Skin of body (tissue), 2 donors: ENCODE results near the gene SNCA. TPM values are rescaled to one million over a fixed set of nuclear protein-coding genes. Genes with fewer than 3 reads are reported as not detected.
A peak's percentile ranks its signal among the peaks of the same experiment; 100 is the strongest.

Experiments used
- DNase-seq: peaks from one replicate; lab custom pipeline; 2025; lab: John Stamatoyannopoulos, UW
- total RNA-seq: library from RNA; depleted of rRNA; stranded (reverse); fragments of >200 nt; gene quantifications from one replicate; pipeline ENCODE4 v1.2.3, GENCODE V29; 2014

Gene SNCA
- 109 TPM for total RNA-seq

GRCh38 chr4:89836897-89837384 lies at the start of gene SNCA:
TSS of gene SNCA (minus strand) at chr4:89837161. CDS start at chr4:89835667, 1,494 bp downstream.
- DNase-seq, result peak; percentile 37

- DNase-seq, result no peak
Measured at GRCh38 chr4:89879215-89879614, 42.3 kb upstream of the SNCA start.

GRCh38 chr4:89878611-89879010 lies 41.6 kb upstream of the SNCA start:
- no peak for DNase-seq

- no peak for DNase-seq
Measured at GRCh38 chr4:89876548-89876947, 39.6 kb upstream of the SNCA start.

GRCh38 chr4:89871211-89871610 lies 34.2 kb upstream of the SNCA start:
- no peak for DNase-seq

GRCh38 chr4:89868999-89869589 lies 32.1 kb upstream of the SNCA start:
- DNase-seq, result no peak

GRCh38 chr4:89868276-89868675 lies 31.3 kb upstream of the SNCA start:
- DNase-seq, result no peak

GRCh38 chr4:89863533-89863932 lies 26.6 kb upstream of the SNCA start:
- DNase-seq, result no peak

GRCh38 chr4:89860971-89861370 lies 24.0 kb upstream of the SNCA start:
- DNase-seq, result no peak

- DNase-seq, result no peak
Measured at GRCh38 chr4:89855236-89855635, 18.3 kb upstream of the SNCA start.

GRCh38 chr4:89847571-89848325 lies 10.8 kb upstream of the SNCA start:
- DNase-seq, result no peak

GRCh38 chr4:89839558-89839957 lies 2.6 kb upstream of the SNCA start:
- DNase-seq, result no peak

- DNase-seq, result no peak
Measured at GRCh38 chr4:89837993-89838390, 1.0 kb upstream of the SNCA start.

- DNase-seq, result no peak
Measured at GRCh38 chr4:89837385-89837992, 528 bp upstream of the SNCA start.

- DNase-seq, result no peak
Measured at GRCh38 chr4:89836031-89836745, 773 bp downstream of the SNCA start.

- no peak for DNase-seq
Measured at GRCh38 chr4:89835413-89835812, 1.5 kb downstream of the SNCA start.

- DNase-seq, result no peak
Measured at GRCh38 chr4:89834486-89835209, 2.3 kb downstream of the SNCA start.

GRCh38 chr4:89829470-89830138 lies 7.4 kb downstream of the SNCA start:
- no peak for DNase-seq

- DNase-seq, result no peak
Measured at GRCh38 chr4:89823416-89823815, 13.5 kb downstream of the SNCA start.

- DNase-seq, result no peak
Measured at GRCh38 chr4:89821612-89822011, 15.3 kb downstream of the SNCA start.

GRCh38 chr4:89820010-89820409 lies 17.0 kb downstream of the SNCA start:
- DNase-seq, result no peak
